DOHH2 (cell line): Measurements from ENCODE around the gene HS6ST1.

Experiments used
- H3F3A ChIP-seq: fragments of 200-600 bp; sonication (generic), shearing (Covaris generic); 2 replicates; pipeline ENCODE4 v1.6.0; 2016; ENCODE audit warnings: antibody characterized with exemption, mild to moderate bottlenecking; ENCODE audit not compliant: control insufficient read depth, insufficient read depth
- H3K27ac ChIP-seq: fragments of 200-600 bp; sonication (generic); 2 replicates; pipeline ENCODE4 v1.5.1; 2014; ENCODE audit warnings: low read depth, mild to moderate bottlenecking, low read length, moderate library complexity
- H3K27me3 ChIP-seq: fragments of 200-600 bp; sonication (generic); 2 replicates; pipeline ENCODE4 v1.6.1; 2014; ENCODE audit warnings: mild to moderate bottlenecking, low read length, mixed read lengths; ENCODE audit not compliant: control insufficient read depth
- H3K36me3 ChIP-seq: fragments of 200-600 bp; sonication (generic); 2 replicates; pipeline ENCODE4 v1.6.1; 2014; ENCODE audit warnings: mild to moderate bottlenecking, low read length, moderate library complexity, mixed read lengths; ENCODE audit not compliant: control insufficient read depth
- H3K4me1 ChIP-seq: fragments of 200-600 bp; sonication (generic); 2 replicates; pipeline ENCODE4 v1.6.1; 2014; ENCODE audit warnings: mild to moderate bottlenecking, low read length, mixed read lengths; ENCODE audit not compliant: control insufficient read depth
- H3K4me2 ChIP-seq: fragments of 200-600 bp; sonication (generic); 2 replicates; pipeline ENCODE4 v1.6.0; 2014; ENCODE audit warnings: mild to moderate bottlenecking, low read length, moderate library complexity
- H3K4me3 ChIP-seq: fragments of 200-600 bp; sonication (generic); 2 replicates; pipeline ENCODE4 v1.5.1; 2014; ENCODE audit warnings: mild to moderate bottlenecking, low read length, mixed read lengths
- H3K79me2 ChIP-seq: fragments of 200-600 bp; sonication (generic); 2 replicates; pipeline ENCODE4 v1.6.1; 2014; ENCODE audit warnings: mild to moderate bottlenecking, low read length, mixed read lengths; ENCODE audit not compliant: control insufficient read depth
- H3K9me2 ChIP-seq: fragments of 200-600 bp; sonication (generic); replicated peaks from 2 replicates; pipeline ENCODE4 v1.6.1; 2014; ENCODE audit warnings: mild to moderate bottlenecking, low read length, mixed read lengths; ENCODE audit not compliant: control insufficient read depth
- H3K9me3 ChIP-seq: fragments of 200-600 bp; sonication (generic); 2 replicates; pipeline ENCODE4 v1.6.1; 2014; ENCODE audit warnings: antibody characterized with exemption, low read length, mixed read lengths; ENCODE audit not compliant: control insufficient read depth, insufficient read depth
- H4K20me1 ChIP-seq: fragments of 200-600 bp; sonication (generic); 2 replicates; pipeline ENCODE4 v1.6.0; 2014; ENCODE audit warnings: low read depth, mild to moderate bottlenecking, antibody characterized with exemption, low read length, moderate library complexity; ENCODE audit not compliant: control insufficient read depth, insufficient read depth
- EZH2phosphoT487 ChIP-seq: fragments of 200-600 bp; sonication (generic); IDR thresholded peaks from 2 replicates; pipeline ENCODE4 v1.6.1; 2017; ENCODE audit warnings: borderline replicate concordance, mild to moderate bottlenecking, antibody characterized with exemption, low read length, moderate library complexity, mixed read lengths
- TF ChIP-seq, protein P1 (sequence below): fragments of 200-600 bp; sonication (generic); IDR thresholded peaks from one replicate; pipeline ENCODE4 v1.5.1; 2014; ENCODE audit warnings: antibody characterized with exemption, mild to moderate bottlenecking, low read depth, low read length; ENCODE audit not compliant: poor library complexity, severe bottlenecking

Gene HS6ST1

DNA sequence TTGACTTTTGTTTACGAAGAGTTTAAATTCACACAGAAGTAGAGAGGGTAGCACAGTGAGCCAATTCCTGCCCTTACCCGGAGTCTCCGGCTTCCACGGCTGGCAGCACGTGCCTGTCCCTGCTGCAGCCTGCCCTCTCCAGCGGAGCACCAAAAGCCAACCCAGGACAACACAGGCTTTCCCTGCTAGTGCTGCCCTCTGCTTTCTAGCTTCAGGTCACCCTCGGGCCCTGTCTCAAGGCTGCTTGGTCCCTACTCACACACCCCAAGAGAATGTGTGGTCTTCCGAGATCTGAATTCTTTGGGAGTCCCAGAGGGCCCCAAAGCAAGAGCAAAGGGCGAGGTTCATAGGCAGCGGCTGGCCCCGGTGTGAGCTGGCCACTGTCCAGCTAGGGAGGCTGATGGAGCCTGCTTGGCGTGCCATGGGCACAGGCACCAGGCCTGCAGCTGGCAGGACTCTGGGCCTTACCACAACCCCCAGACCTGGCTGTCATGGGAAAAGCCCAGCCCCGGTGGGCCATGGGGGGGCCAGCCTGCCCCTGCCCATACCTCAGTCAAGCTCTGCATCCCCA lies 7.0 kb upstream of the HS6ST1 start:
- Histone ChIP-seq H3K27ac (no peak overlapping the region), H3K27me3 (peaks cover 9% of the 10 kb centered on the region), H3K9me3 (no peaks in the 10 kb centered on the region), H3K4me1 (peaks cover 6% of the 10 kb centered on the region; the same call in 1 of the 2 replicates), H4K20me1 (no peaks in the 10 kb centered on the region), H3K4me2 (no peak overlapping the region), H3F3A (no peaks in the 10 kb centered on the region), H3K79me2 (no peaks in the 10 kb centered on the region), H3K36me3 (no peaks in the 10 kb centered on the region), H3K4me3 (no peak overlapping the region), H3K9me2 (no peaks in the 10 kb centered on the region)
- TF ChIP-seq EZH2phosphoT487 = no peak
- TF ChIP-seq, protein P1, sequence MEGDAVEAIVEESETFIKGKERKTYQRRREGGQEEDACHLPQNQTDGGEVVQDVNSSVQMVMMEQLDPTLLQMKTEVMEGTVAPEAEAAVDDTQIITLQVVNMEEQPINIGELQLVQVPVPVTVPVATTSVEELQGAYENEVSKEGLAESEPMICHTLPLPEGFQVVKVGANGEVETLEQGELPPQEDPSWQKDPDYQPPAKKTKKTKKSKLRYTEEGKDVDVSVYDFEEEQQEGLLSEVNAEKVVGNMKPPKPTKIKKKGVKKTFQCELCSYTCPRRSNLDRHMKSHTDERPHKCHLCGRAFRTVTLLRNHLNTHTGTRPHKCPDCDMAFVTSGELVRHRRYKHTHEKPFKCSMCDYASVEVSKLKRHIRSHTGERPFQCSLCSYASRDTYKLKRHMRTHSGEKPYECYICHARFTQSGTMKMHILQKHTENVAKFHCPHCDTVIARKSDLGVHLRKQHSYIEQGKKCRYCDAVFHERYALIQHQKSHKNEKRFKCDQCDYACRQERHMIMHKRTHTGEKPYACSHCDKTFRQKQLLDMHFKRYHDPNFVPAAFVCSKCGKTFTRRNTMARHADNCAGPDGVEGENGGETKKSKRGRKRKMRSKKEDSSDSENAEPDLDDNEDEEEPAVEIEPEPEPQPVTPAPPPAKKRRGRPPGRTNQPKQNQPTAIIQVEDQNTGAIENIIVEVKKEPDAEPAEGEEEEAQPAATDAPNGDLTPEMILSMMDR = no peak

DNA sequence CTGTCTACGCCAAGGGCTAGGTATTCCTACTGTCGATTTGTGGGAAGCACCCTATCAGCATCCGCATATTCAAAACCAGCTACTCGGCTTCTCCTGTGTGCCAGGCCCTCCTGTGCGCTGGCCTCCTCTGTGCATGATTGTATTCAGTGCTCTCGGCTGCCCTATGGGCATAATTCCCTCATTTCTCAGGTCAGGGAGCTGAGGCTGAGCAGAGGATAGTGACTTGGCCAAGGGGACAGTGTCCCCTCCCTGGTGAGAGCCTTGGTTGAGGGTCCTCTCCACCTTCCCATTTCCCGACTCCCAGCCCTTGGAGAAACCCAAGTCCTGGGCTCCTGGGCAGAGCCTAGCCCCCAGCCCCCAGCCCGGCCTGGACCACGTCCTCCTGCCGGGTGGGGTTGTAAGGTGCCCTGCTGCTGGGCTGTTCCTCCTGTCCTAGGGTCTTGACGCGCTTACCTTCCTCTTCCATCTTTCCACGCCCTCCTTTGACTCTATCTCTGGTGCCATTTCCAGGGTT lies 6.3 kb upstream of the HS6ST1 start:
- Histone ChIP-seq H3K4me3 (no peak overlapping the region), H3K36me3 (no peaks in the 10 kb centered on the region), H3K79me2 (no peaks in the 10 kb centered on the region), H3K27ac (no peak overlapping the region), H4K20me1 (no peaks in the 10 kb centered on the region), H3K4me1 (peaks cover 6% of the 10 kb centered on the region; the same call in 1 of the 2 replicates), H3K4me2 (no peak overlapping the region), H3K9me3 (no peaks in the 10 kb centered on the region), H3K27me3 (peaks cover 11% of the 10 kb centered on the region), H3K9me2 (no peaks in the 10 kb centered on the region), H3F3A (no peaks in the 10 kb centered on the region)
- TF ChIP-seq EZH2phosphoT487 = no peak
- TF ChIP-seq, protein P1 = no peak

DNA sequence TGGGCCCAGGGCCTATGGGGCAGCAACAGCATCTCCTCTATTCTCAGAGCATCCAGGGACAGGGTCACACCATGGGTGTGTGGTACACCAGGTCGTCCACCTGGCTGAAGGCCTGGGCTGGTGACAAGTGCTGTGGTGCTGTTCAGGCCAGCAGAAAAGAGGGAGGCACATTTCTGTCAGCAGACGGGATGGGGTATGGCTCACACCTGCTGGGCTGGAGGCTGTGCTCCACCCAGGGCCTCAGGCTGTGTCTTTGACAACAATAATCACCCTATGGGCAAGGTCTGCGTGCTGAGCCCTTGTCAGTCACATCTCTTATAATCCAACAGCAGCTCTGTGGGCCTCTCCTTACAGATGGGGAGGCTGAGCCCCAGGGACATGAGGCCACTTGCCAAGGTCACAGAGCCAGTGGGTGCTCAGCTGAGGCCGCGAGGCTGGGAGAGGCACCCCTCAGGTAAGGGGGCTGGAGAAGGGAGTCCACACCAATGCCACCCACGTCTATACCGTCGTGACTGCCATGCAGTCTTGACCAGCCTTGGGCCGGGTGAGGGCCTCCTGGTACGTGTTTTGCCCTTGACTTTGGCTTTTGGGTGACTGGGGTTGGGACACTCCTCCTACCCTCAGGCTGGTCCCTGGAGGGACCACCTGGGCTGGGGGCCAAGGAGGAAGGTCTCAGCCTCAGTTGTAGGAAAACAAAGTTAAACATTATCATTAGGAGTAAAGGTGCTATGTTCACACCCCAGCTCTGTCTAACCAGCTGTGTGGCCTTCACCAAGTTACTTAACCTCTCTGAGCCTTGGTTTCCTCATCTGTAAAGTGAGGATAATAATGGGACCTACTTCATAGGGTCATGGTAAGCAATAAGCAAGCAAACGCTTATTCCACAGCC lies 5.6 kb upstream of the HS6ST1 start:
- Histone ChIP-seq H3K9me2 (no peaks in the 10 kb centered on the region), H3K4me2 (no peak overlapping the region), H3K4me1 (peaks cover 6% of the 10 kb centered on the region; the same call in 1 of the 2 replicates), H3K27ac (no peak overlapping the region), H3K36me3 (no peaks in the 10 kb centered on the region), H3F3A (no peaks in the 10 kb centered on the region), H4K20me1 (no peaks in the 10 kb centered on the region), H3K79me2 (no peaks in the 10 kb centered on the region), H3K4me3 (no peak overlapping the region), H3K27me3 (peaks cover 14% of the 10 kb centered on the region), H3K9me3 (no peaks in the 10 kb centered on the region)
- TF ChIP-seq, protein P1 = no peak
- TF ChIP-seq EZH2phosphoT487 = no peak
